Testis (tissue), 3 donors: ENCODE results near the gene TBC1D22A. TPM values are rescaled to one million over a fixed set of nuclear protein-coding genes. Genes with fewer than 3 reads are reported as not detected.

Experiments
- DNase-seq: peaks from one replicate; pipeline ENCODE4 v3.0.0-alpha.2; 2019
- H3K27ac ChIP-seq, 2 donors: fragments of 200-600 bp; sonication (generic); one replicate each; pipeline ENCODE4 v1.5.1; 2019
- H3K27me3 ChIP-seq: fragments of 200-600 bp; sonication (generic); one replicate; pipeline ENCODE4 v1.5.1; 2019
- H3K36me3 ChIP-seq: fragments of 200-600 bp; sonication (generic); one replicate; pipeline ENCODE4 v1.5.1; 2017; ENCODE audit warnings: low read depth; ENCODE audit errors: missing control alignments
- H3K4me1 ChIP-seq: fragments of 200-600 bp; sonication (generic); one replicate; pipeline ENCODE4 v1.5.1; 2019
- H3K4me3 ChIP-seq, 2 donors: fragments of 200-600 bp; sonication (generic); one replicate each; pipeline ENCODE4 v1.5.1; 2017 to 2019
- H3K9me3 ChIP-seq: fragments of 200-600 bp; sonication (generic); one replicate; pipeline ENCODE4 v1.5.1; 2017
- POLR2A ChIP-seq: fragments of 450-650 bp; IDR thresholded peaks from one replicate; pipeline ENCODE4 v1.6.1; 2017; ENCODE audit warnings: antibody characterized with exemption, mild to moderate bottlenecking, moderate library complexity
- WGBS, 2 donors: methylation state at CpG; one replicate each; pipeline ENCODE4 v1.1.5; 2018; 5-methylcytosine and 5-hydroxymethylcytosine counted together
- intact Hi-C: fragments of 100-400 bp; cut with DNase I; formaldehyde crosslinking; loops from one replicate; pipeline ENCODE4 v1.15.1; 2023; ENCODE audit warnings: low total_unique reads
- polyA plus RNA-seq: library from polyadenylated mRNA; stranded (reverse); fragments of 350-450 nt; fragmentation: Illumina TruSeq; extraction: RNeasy Lipid Tissue Mini Kit (QIAGEN cat#74804); gene quantifications from one replicate; pipeline ENCODE4 v1.2.3, GENCODE V29; 2014; ENCODE audit warnings: low read depth, low replicate concordance; ENCODE audit not compliant: insufficient read depth
- total RNA-seq, 2 donors: library from RNA; depleted of rRNA; stranded (reverse); fragments of >200 nt; gene quantifications; one replicate each; pipeline ENCODE4 v1.2.3, GENCODE V29; 2016
- TF ChIP-seq, protein P1 (sequence below), 3 experiments: fragments of 450-650 bp in 2 of 3; fragments of 200-600 bp in 1 of 3; sonication (generic) in 1 of 3; IDR thresholded peaks; one replicate each; pipeline ENCODE4 v1.5.1; 2016 to 2019; ENCODE audit warnings: antibody characterized with exemption in 3 of 3, mild to moderate bottlenecking in 2 of 3, moderate library complexity in 1 of 3

TBC1D22A gene
- total and polyA plus RNA-seq, 3 donors from 2014 or later, result 16.6 to 32.8 (median 28.5) TPM

GRCh38 chr22:47100019-47100418 is 337.6 kb downstream of the TBC1D22A start:
- Histone ChIP-seq H3K27ac (no peak overlapping the region), H3K36me3 (no peaks in the 10 kb centered on the region), H3K27me3 (no peaks in the 10 kb centered on the region), H3K4me3 (no peak overlapping the region), H3K9me3 (no peaks in the 10 kb centered on the region), H3K4me1 (peaks cover 11% of the 10 kb centered on the region)
- TF ChIP-seq POLR2A, result no peak
- TF ChIP-seq, protein P1, sequence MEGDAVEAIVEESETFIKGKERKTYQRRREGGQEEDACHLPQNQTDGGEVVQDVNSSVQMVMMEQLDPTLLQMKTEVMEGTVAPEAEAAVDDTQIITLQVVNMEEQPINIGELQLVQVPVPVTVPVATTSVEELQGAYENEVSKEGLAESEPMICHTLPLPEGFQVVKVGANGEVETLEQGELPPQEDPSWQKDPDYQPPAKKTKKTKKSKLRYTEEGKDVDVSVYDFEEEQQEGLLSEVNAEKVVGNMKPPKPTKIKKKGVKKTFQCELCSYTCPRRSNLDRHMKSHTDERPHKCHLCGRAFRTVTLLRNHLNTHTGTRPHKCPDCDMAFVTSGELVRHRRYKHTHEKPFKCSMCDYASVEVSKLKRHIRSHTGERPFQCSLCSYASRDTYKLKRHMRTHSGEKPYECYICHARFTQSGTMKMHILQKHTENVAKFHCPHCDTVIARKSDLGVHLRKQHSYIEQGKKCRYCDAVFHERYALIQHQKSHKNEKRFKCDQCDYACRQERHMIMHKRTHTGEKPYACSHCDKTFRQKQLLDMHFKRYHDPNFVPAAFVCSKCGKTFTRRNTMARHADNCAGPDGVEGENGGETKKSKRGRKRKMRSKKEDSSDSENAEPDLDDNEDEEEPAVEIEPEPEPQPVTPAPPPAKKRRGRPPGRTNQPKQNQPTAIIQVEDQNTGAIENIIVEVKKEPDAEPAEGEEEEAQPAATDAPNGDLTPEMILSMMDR (IDR thresholded peaks at IDR 0.05), result no peak
- DNase-seq, result no peak
- intact Hi-C loops, result no loop called here
- 89 to 94% methylated on average over 2 of the region's 2 CpGs for WGBS, 2 donors

GRCh38 chr22:47100646-47101200 is 338.3 kb downstream of the TBC1D22A start:
- no peak for DNase-seq

GRCh38 chr22:47101321-47101885 is 339.0 kb downstream of the TBC1D22A start:
- no peaks in the 10 kb centered on the region for H3K27me3 ChIP-seq
- peaks cover 11% of the 10 kb centered on the region for H3K4me1 ChIP-seq
- H3K36me3 ChIP-seq, result no peaks in the 10 kb centered on the region
- DNase-seq, result no peak
- intact Hi-C loops, result no loop called here
- WGBS, 2 donors, result 91 to 93% methylated on average over 8 to 16 of the region's 16 CpGs
- H3K4me3 ChIP-seq, result no peak overlapping the region
- H3K27ac ChIP-seq, result no peak overlapping the region
- no peaks in the 10 kb centered on the region for H3K9me3 ChIP-seq
- TF ChIP-seq, protein P1 (IDR thresholded peaks at IDR 0.05), result no peak

More at GRCh38 chr22:47100646-47101200, 338.3 kb downstream of the TBC1D22A start:
- Histone ChIP-seq H3K9me3 (no peaks in the 10 kb centered on the region), H3K36me3 (no peaks in the 10 kb centered on the region), H3K4me3 (no peak overlapping the region), H3K27me3 (no peaks in the 10 kb centered on the region), H3K27ac (no peak overlapping the region), H3K4me1 (peaks cover 11% of the 10 kb centered on the region)
- 89 to 96% methylated on average over 13 to 15 of the region's 15 CpGs for WGBS, 2 donors
- intact Hi-C loops, result no loop called here
- TF ChIP-seq POLR2A, result no peak
- TF ChIP-seq, protein P1 (IDR thresholded peaks at IDR 0.05), result no peak

DNA sequence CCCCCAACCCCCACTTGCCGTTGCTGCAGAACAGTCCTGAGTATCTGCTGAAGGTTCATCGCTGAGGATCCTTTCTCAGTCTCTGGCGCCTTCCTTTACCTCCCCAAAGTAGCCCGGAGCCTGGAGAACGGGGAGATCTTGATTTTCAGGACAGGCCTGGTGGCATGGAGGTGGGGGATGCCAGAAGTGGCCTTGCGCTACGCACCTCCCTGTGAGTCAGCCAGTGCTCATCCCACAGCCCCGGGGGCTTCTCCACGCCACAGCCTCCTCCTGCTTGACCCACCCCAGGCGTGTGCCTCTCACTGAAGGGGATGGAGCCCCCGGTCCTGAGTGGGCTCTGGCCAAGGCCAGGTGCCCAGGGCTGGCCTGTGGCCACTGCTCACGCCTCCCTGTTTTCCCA is 339.6 kb downstream of the TBC1D22A start:
- Histone ChIP-seq H3K9me3 (no peaks in the 10 kb centered on the region), H3K4me3 (no peak overlapping the region), H3K27ac (no peak overlapping the region), H3K4me1 (peaks cover 11% of the 10 kb centered on the region), H3K36me3 (no peaks in the 10 kb centered on the region), H3K27me3 (no peaks in the 10 kb centered on the region)
- DNase-seq, result no peak
- 92 to 97% methylated on average over 6 to 12 of the region's 12 CpGs for WGBS, 2 donors
- no peak for TF ChIP-seq POLR2A
- TF ChIP-seq, protein P1 (IDR thresholded peaks at IDR 0.05), result no peak
- intact Hi-C loops, result no loop called here

GRCh38 chr22:47102648-47103047 is 340.2 kb downstream of the TBC1D22A start:
- intact Hi-C loops, result no loop called here
- WGBS, 2 donors, result 83 to 88% methylated on average over 2 of the region's 2 CpGs
- Histone ChIP-seq H3K27ac (no peak overlapping the region), H3K27me3 (no peaks in the 10 kb centered on the region), H3K4me3 (no peak overlapping the region), H3K9me3 (no peaks in the 10 kb centered on the region), H3K36me3 (no peaks in the 10 kb centered on the region), H3K4me1 (peaks cover 11% of the 10 kb centered on the region)
- TF ChIP-seq POLR2A, result no peak
- TF ChIP-seq, protein P1 (IDR thresholded peaks at IDR 0.05), result no peak
- DNase-seq, result no peak
